Stimulated activated CD8-positive, alpha-beta memory T cell treated with anti-CD3 and anti-CD28 coated beads, Interleukin-7, amount 100 ng/mL, for 4 hours (primary cell): ENCODE data around the gene SLC22A4.

Experiments used
- DNase-seq, 2 donors: peaks; one replicate each; pipeline ENCODE4 v3.0.0-alpha.2; 2020; ENCODE audit warnings: low read depth in 2 of 2

Gene SLC22A4

GRCh38 chr5:132299917-132300316, 5.7 kb downstream of the SLC22A4 start:
- no peak for DNase-seq

GRCh38 chr5:132300577-132301343, 6.6 kb downstream of the SLC22A4 start:
- no peak for DNase-seq

GRCh38 chr5:132301344-132302271, 7.4 kb downstream of the SLC22A4 start:
- DNase-seq, result no peak

- no peak for DNase-seq
These were observed 8.2 kb downstream of the SLC22A4 start for GRCh38 chr5:132302413-132302812.

- no peak for DNase-seq
These were observed 9.4 kb downstream of the SLC22A4 start for GRCh38 chr5:132303589-132303988.

- no peak for DNase-seq
These were observed 11.2 kb downstream of the SLC22A4 start for GRCh38 chr5:132305420-132305819.

- no peak for DNase-seq
These were observed 14.5 kb downstream of the SLC22A4 start for GRCh38 chr5:132308701-132309100.

- no peak for DNase-seq
These were observed 15.5 kb downstream of the SLC22A4 start for GRCh38 chr5:132309679-132310078.

- DNase-seq, result no peak
These were observed 16.1 kb downstream of the SLC22A4 start for GRCh38 chr5:132310141-132310834.

GRCh38 chr5:132313366-132313765, 19.2 kb downstream of the SLC22A4 start:
- no peak for DNase-seq

GRCh38 chr5:132313961-132314432, 19.8 kb downstream of the SLC22A4 start:
- DNase-seq, result no peak

- no peak for DNase-seq
These were observed 21.4 kb downstream of the SLC22A4 start for GRCh38 chr5:132315529-132316067.

GRCh38 chr5:132319975-132320374, 25.8 kb downstream of the SLC22A4 start:
- no peak for DNase-seq

GRCh38 chr5:132321109-132321721, 27.0 kb downstream of the SLC22A4 start:
- DNase-seq, result no peak

GRCh38 chr5:132322266-132322665, 28.1 kb downstream of the SLC22A4 start:
- DNase-seq, result no peak

GRCh38 chr5:132323202-132323601, 29.0 kb downstream of the SLC22A4 start:
- DNase-seq, result no peak

- no peak for DNase-seq
These were observed 31.5 kb downstream of the SLC22A4 start for GRCh38 chr5:132325691-132326090.

- DNase-seq, result no peak
These were observed 33.2 kb downstream of the SLC22A4 start for GRCh38 chr5:132327252-132327955.

GRCh38 chr5:132334812-132335211, 40.6 kb downstream of the SLC22A4 start:
- no peak for DNase-seq

GRCh38 chr5:132335402-132335801, 41.2 kb downstream of the SLC22A4 start:
- no peak for DNase-seq

- no peak for DNase-seq
These were observed 45.3 kb downstream of the SLC22A4 start for GRCh38 chr5:132339502-132339901.
